Sigmoid colon (tissue), 7 donors: Measurements from ENCODE around the gene PREX1. TPM values are rescaled to one million over a fixed set of nuclear protein-coding genes. Genes with fewer than 3 reads are reported as not detected.
A peak's percentile ranks its signal among the peaks of the same experiment; 100 is the strongest.

ENCODE experiments used
- DNase-seq: peaks from one replicate; pipeline ENCODE4 v3.0.0-alpha.2; 2019
- H3K27ac ChIP-seq, 4 donors: fragments of 200-600 bp; sonication (generic); one replicate each; pipeline ENCODE4 v1.5.1; 2016 to 2019; ENCODE audit warnings: mild to moderate bottlenecking in 1 of 4
- H3K27me3 ChIP-seq, 3 donors: fragments of 200-600 bp; sonication (generic); one replicate each; pipeline ENCODE4 v1.5.1; 2019; ENCODE audit warnings: mild to moderate bottlenecking in 1 of 3
- H3K36me3 ChIP-seq, 4 donors: fragments of 200-600 bp; sonication (generic); one replicate each; pipeline ENCODE4 v1.5.1; 2016 to 2019
- H3K4me1 ChIP-seq, 4 donors: fragments of 200-600 bp; sonication (generic); one replicate each; pipeline ENCODE4 v1.5.1; 2017 to 2019
- H3K4me3 ChIP-seq, 4 donors: fragments of 200-600 bp; sonication (generic); one replicate each; pipeline ENCODE4 v1.5.1; 2017 to 2019; ENCODE audit warnings: mild to moderate bottlenecking in 2 of 4, moderate library complexity in 1 of 4
- H3K9me3 ChIP-seq, 4 donors: fragments of 200-600 bp in 3 of 4; sonication (generic) in 3 of 4; one replicate each; pipeline versions ENCODE4 v1.5.1 to v1.6.1; 2013 to 2019
- CTCF ChIP-seq, 4 experiments: fragments of 450-650 bp in 3 of 4; fragments of 200-600 bp in 1 of 4; IDR thresholded peaks; one replicate each; pipeline ENCODE4 v1.5.1; 2016 to 2019; ENCODE audit warnings: antibody characterized with exemption in 4 of 4, mild to moderate bottlenecking in 3 of 4, moderate library complexity in 2 of 4
- EP300 ChIP-seq, 4 donors: sonication (generic); formaldehyde crosslinking; IDR thresholded peaks; one replicate each; pipeline ENCODE4 v1.6.1; 2017; ENCODE audit warnings: antibody characterized with exemption in 4 of 4
- POLR2A ChIP-seq, 2 donors: fragments of 450-650 bp; IDR thresholded peaks; one replicate each; pipeline ENCODE4 v1.6.1; 2016; ENCODE audit warnings: antibody characterized with exemption in 2 of 2, mild to moderate bottlenecking in 2 of 2, moderate library complexity in 2 of 2
- POLR2AphosphoS5 ChIP-seq, 4 donors: sonication (generic); formaldehyde crosslinking; IDR thresholded peaks; one replicate each; pipeline ENCODE4 v1.6.1; 2017; ENCODE audit warnings: antibody characterized with exemption in 4 of 4
- WGBS, 2 donors: extraction: QIAGEN DNeasy Blood & Tissue Kit; methylation state at CpG; one replicate each; pipeline ENCODE4 v1.1.7; 2013; 5-methylcytosine and 5-hydroxymethylcytosine counted together
- intact Hi-C: fragments of 100-400 bp; cut with DNase I; formaldehyde crosslinking; loops from one replicate; pipeline ENCODE4 v1.15.1; 2023
- polyA plus RNA-seq, 3 donors: library from polyadenylated mRNA; stranded (reverse); fragments of 200-250 nt; gene quantifications; one replicate each; pipeline ENCODE4 v1.2.3, GENCODE V29; 2013
- total RNA-seq, 4 donors: library from RNA; depleted of rRNA; stranded (reverse); fragments of >200 nt; gene quantifications; one replicate each; pipeline ENCODE4 v1.1.0, GENCODE V29; 2016
- donor health status: healthy with polysubstance abuse.
- donor health status: Bipolar disorder and iron deficiency.
- donor health status: healthy.

The PREX1 gene
- total and polyA plus RNA-seq, 7 donors = 5.4 to 22.9 (median 15.5) TPM

- Histone ChIP-seq H3K4me3 (no peak overlapping the region), H3K27me3 (no peaks in the 10 kb centered on the region), H3K9me3 (no peaks in the 10 kb centered on the region), H3K4me1 (no peaks in the 10 kb centered on the region), H3K27ac (no peak overlapping the region), H3K36me3 (peaks cover 0 to 5% (median 0%) of the 10 kb centered on the region in 4 donors)
- WGBS, 2 donors = 95 to 96% methylated on average over 9 of the region's 9 CpGs
- TF ChIP-seq EP300 (IDR thresholded peaks at IDR 0.05) = no peak
- no peak for TF ChIP-seq POLR2AphosphoS5 (IDR thresholded peaks at IDR 0.05)
- no peak for TF ChIP-seq POLR2A (IDR thresholded peaks at IDR 0.05)
- no peak for TF ChIP-seq CTCF (IDR thresholded peaks at IDR 0.05)
- intact Hi-C loops = no loop called here
- DNase-seq = no peak
These were observed 167.0 kb downstream of the PREX1 start for GRCh38 chr20:48660788-48661187.

GRCh38 chr20:48659858-48660257, 167.9 kb downstream of the PREX1 start:
- WGBS, 2 donors = 85 to 88% methylated on average over 8 of the region's 8 CpGs
- no peak for DNase-seq
- no peak overlapping the region for H3K4me3 ChIP-seq
- intact Hi-C loops = no loop called here
- H3K4me1 ChIP-seq = no peaks in the 10 kb centered on the region
- no peaks in the 10 kb centered on the region for H3K27me3 ChIP-seq
- H3K36me3 ChIP-seq = peaks cover 0 to 5% (median 0%) of the 10 kb centered on the region in 4 donors
- no peaks in the 10 kb centered on the region for H3K9me3 ChIP-seq
- no peak overlapping the region for H3K27ac ChIP-seq
- TF ChIP-seq POLR2AphosphoS5 (IDR thresholded peaks at IDR 0.05) (no peak), POLR2A (IDR thresholded peaks at IDR 0.05) (no peak), CTCF (IDR thresholded peaks at IDR 0.05) (no peak), EP300 (IDR thresholded peaks at IDR 0.05) (no peak)

- no peak overlapping the region for H3K4me3 ChIP-seq
- no peaks in the 10 kb centered on the region for H3K27me3 ChIP-seq
- peaks cover 0 to 5% (median 0%) of the 10 kb centered on the region in 4 donors for H3K36me3 ChIP-seq
- no peak overlapping the region for H3K27ac ChIP-seq
- intact Hi-C loops = no loop called here
- DNase-seq = no peak
- 73 to 86% methylated on average over 8 of the region's 8 CpGs for WGBS, 2 donors
- TF ChIP-seq POLR2AphosphoS5 (IDR thresholded peaks at IDR 0.05) (no peak), CTCF (IDR thresholded peaks at IDR 0.05) (no peak), EP300 (IDR thresholded peaks at IDR 0.05) (no peak)
- no peaks in the 10 kb centered on the region for H3K9me3 ChIP-seq
- no peaks in the 10 kb centered on the region for H3K4me1 ChIP-seq
These were observed 169.3 kb downstream of the PREX1 start for GRCh38 chr20:48658505-48658904.

- DNase-seq = no peak
- peaks cover 0 to 5% (median 0%) of the 10 kb centered on the region in 4 donors for H3K36me3 ChIP-seq
- no peak overlapping the region for H3K4me3 ChIP-seq
- no peaks in the 10 kb centered on the region for H3K4me1 ChIP-seq
- intact Hi-C loops = no loop called here
- TF ChIP-seq POLR2AphosphoS5 (IDR thresholded peaks at IDR 0.05) (no peak), POLR2A (IDR thresholded peaks at IDR 0.05) (no peak), CTCF (IDR thresholded peaks at IDR 0.05) (no peak), EP300 (IDR thresholded peaks at IDR 0.05) (no peak)
- no peaks in the 10 kb centered on the region for H3K27me3 ChIP-seq
- no peak overlapping the region for H3K27ac ChIP-seq
- WGBS, 2 donors = 84 to 93% methylated on average over 9 of the region's 9 CpGs
- no peaks in the 10 kb centered on the region for H3K9me3 ChIP-seq
These were observed 169.7 kb downstream of the PREX1 start for GRCh38 chr20:48658198-48658476.

GRCh38 chr20:48657426-48658197, 170.2 kb downstream of the PREX1 start:
- Histone ChIP-seq H3K4me1 (no peaks in the 10 kb centered on the region), H3K9me3 (no peaks in the 10 kb centered on the region), H3K4me3 (no peak overlapping the region), H3K27me3 (no peaks in the 10 kb centered on the region), H3K27ac (no peak overlapping the region), H3K36me3 (peaks cover 0 to 6% (median 0%) of the 10 kb centered on the region in 4 donors)
- peak; percentile 83 for DNase-seq
- TF ChIP-seq CTCF (IDR thresholded peaks at IDR 0.05) (peak; percentile 83 to 94 (median 92)), POLR2A (IDR thresholded peaks at IDR 0.05) (no peak)
- 50 to 71% methylated on average over 21 of the region's 21 CpGs for WGBS, 2 donors
- intact Hi-C loops = loop anchor here (1.0 kb wide), 1 partner anchor 248 kb away; no protein-coding TSS in a partner anchor
